OCI-LY1 (cell line): ENCODE data around the gene DRD3.

Experiments used
- EZH2 ChIP-seq: fragments of 200-600 bp; sonication (generic), shearing (Covaris generic); IDR thresholded peaks from 2 replicates; pipeline ENCODE4 v1.8.0; 2017; ENCODE audit warnings: borderline replicate concordance, mixed run types, mild to moderate bottlenecking, antibody characterized with exemption, low read length, moderate library complexity, mixed read lengths
- TF ChIP-seq, protein P1 (sequence below): fragments of 200-600 bp; sonication (generic), shearing (Covaris generic); IDR thresholded peaks from 2 replicates; pipeline ENCODE4 v1.5.1; 2017; ENCODE audit warnings: mild to moderate bottlenecking, antibody characterized with exemption, low read length, moderate library complexity, mixed read lengths

DNA sequence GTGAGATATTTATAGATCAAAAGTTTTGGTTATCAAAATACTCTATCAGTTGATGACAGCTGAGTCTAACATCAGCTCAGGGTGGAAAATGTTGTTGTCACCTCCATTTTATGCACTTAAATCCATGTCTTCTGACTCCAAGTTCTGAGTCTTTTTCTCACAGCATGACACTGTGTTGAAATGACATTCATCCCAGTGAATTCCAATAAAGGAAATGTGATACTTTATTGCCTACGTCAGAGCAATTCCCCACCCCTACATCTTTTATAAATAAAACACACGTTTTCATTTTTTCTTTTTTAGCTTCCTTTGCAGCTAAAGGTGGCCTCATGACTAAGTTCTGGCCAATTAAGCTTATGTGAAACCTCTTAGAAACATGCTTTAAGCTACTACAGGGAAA, 10.7 kb downstream of the DRD3 start:
- TF ChIP-seq, protein P1, sequence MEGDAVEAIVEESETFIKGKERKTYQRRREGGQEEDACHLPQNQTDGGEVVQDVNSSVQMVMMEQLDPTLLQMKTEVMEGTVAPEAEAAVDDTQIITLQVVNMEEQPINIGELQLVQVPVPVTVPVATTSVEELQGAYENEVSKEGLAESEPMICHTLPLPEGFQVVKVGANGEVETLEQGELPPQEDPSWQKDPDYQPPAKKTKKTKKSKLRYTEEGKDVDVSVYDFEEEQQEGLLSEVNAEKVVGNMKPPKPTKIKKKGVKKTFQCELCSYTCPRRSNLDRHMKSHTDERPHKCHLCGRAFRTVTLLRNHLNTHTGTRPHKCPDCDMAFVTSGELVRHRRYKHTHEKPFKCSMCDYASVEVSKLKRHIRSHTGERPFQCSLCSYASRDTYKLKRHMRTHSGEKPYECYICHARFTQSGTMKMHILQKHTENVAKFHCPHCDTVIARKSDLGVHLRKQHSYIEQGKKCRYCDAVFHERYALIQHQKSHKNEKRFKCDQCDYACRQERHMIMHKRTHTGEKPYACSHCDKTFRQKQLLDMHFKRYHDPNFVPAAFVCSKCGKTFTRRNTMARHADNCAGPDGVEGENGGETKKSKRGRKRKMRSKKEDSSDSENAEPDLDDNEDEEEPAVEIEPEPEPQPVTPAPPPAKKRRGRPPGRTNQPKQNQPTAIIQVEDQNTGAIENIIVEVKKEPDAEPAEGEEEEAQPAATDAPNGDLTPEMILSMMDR = no peak
- no peak for TF ChIP-seq EZH2
